Measurements from ENCODE around the gene MBD5. TPM values are rescaled to one million over a fixed set of nuclear protein-coding genes. Genes with fewer than 3 reads are reported as not detected.

The MBD5 gene
- total RNA-seq, 1 experiment from 2014 or later: 33.7 TPM

GRCh38 chr2:148360662-148361061 lies 339.8 kb downstream of the MBD5 start:
- Mint-ChIP-seq H3K4me3 (no peak overlapping the region), H3K27me3 (ENCODE audit: low read depth) (no peaks in the 10 kb centered on the region; the same call in 1 of the 2 replicates), H3K27ac (no peak overlapping the region), H3K9me3 (peaks cover 25% of the 10 kb centered on the region), H3K36me3 (peaks cover 16% of the 10 kb centered on the region), H3K4me1 (peaks cover 25% of the 10 kb centered on the region)
- ATAC-seq: no peak
- DNase-seq (ENCODE audit: low spot score): no peak
- TF ChIP-seq ZNF532 (CRISPR knock-in tag; IDR thresholded peaks at IDR 0.05; ENCODE audit: borderline replicate concordance) (no peak), HMGA2 (CRISPR knock-in tag; IDR thresholded peaks at IDR 0.05) (peak; percentile 93), SMAD4 (CRISPR knock-in tag; IDR thresholded peaks at IDR 0.05) (no peak), ATF6 (CRISPR knock-in tag; IDR thresholded peaks at IDR 0.05) (no peak)
- CTCF ChIA-PET: no interaction called here
- POLR2A ChIA-PET: no interaction called here

GRCh38 chr2:148362144-148362796 lies 341.4 kb downstream of the MBD5 start:
- ChIA-PET CTCF (interaction anchor here (1.3 kb wide), 1 partner anchor 147 kb away, joined by 4 read pairs; no protein-coding TSS in a partner anchor), POLR2A (no interaction called here)
- H3K27me3 Mint-ChIP-seq (ENCODE audit: low read depth): no peaks in the 10 kb centered on the region; the same call in 1 of the 2 replicates
- ATAC-seq (peak; percentile 83), DNase-seq (ENCODE audit: low spot score) (peak; percentile 33)
- H3K27ac Mint-ChIP-seq: peak overlapping the region; percentile 60
- no peak overlapping the region for H3K4me3 Mint-ChIP-seq
- H3K9me3 Mint-ChIP-seq: peaks cover 35% of the 10 kb centered on the region
- H3K4me1 Mint-ChIP-seq: peaks cover 25% of the 10 kb centered on the region
- H3K36me3 Mint-ChIP-seq: peaks cover 16% of the 10 kb centered on the region
- TF ChIP-seq, protein P1, sequence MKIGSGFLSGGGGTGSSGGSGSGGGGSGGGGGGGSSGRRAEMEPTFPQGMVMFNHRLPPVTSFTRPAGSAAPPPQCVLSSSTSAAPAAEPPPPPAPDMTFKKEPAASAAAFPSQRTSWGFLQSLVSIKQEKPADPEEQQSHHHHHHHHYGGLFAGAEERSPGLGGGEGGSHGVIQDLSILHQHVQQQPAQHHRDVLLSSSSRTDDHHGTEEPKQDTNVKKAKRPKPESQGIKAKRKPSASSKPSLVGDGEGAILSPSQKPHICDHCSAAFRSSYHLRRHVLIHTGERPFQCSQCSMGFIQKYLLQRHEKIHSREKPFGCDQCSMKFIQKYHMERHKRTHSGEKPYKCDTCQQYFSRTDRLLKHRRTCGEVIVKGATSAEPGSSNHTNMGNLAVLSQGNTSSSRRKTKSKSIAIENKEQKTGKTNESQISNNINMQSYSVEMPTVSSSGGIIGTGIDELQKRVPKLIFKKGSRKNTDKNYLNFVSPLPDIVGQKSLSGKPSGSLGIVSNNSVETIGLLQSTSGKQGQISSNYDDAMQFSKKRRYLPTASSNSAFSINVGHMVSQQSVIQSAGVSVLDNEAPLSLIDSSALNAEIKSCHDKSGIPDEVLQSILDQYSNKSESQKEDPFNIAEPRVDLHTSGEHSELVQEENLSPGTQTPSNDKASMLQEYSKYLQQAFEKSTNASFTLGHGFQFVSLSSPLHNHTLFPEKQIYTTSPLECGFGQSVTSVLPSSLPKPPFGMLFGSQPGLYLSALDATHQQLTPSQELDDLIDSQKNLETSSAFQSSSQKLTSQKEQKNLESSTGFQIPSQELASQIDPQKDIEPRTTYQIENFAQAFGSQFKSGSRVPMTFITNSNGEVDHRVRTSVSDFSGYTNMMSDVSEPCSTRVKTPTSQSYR (CRISPR knock-in tag; IDR thresholded peaks at IDR 0.05): 0 out of 2 replicates have a peak, but pooled peaks have one; percentile 23
- TF ChIP-seq TP53 (CRISPR knock-in tag; IDR thresholded peaks at IDR 0.05) (no peak), NR3C1 (CRISPR knock-in tag; conservative IDR thresholded peaks at IDR 0.05; ENCODE audit: low read depth) (no peak)

- Mint-ChIP-seq H3K9me3 (peaks cover 24% of the 10 kb centered on the region), H3K4me1 (no peaks in the 10 kb centered on the region), H3K4me3 (no peak overlapping the region), H3K36me3 (peaks cover 20% of the 10 kb centered on the region), H3K27ac (no peak overlapping the region), H3K27me3 (ENCODE audit: low read depth) (no peaks in the 10 kb centered on the region)
- ChIA-PET POLR2A (no interaction called here), CTCF (interaction anchor here (0.8 to 1.6 kb wide), 2 partner anchors 134 to 455 kb away, joined by 3 to 6 read pairs; no protein-coding TSS in a partner anchor)
- ATAC-seq (no peak), DNase-seq (ENCODE audit: low spot score) (no peak)
- TF ChIP-seq, protein P2, sequence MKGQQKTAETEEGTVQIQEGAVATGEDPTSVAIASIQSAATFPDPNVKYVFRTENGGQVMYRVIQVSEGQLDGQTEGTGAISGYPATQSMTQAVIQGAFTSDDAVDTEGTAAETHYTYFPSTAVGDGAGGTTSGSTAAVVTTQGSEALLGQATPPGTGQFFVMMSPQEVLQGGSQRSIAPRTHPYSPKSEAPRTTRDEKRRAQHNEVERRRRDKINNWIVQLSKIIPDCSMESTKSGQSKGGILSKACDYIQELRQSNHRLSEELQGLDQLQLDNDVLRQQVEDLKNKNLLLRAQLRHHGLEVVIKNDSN (CRISPR knock-in tag; IDR thresholded peaks at IDR 0.05): no peak
- TF ChIP-seq MXD4 (CRISPR knock-in tag; IDR thresholded peaks at IDR 0.05; ENCODE audit: borderline replicate concordance): no peak
- TF ChIP-seq ESRRA (CRISPR knock-in tag; IDR thresholded peaks at IDR 0.05; ENCODE audit: borderline replicate concordance): no peak
- TF ChIP-seq ZNF416 (CRISPR knock-in tag; IDR thresholded peaks at IDR 0.05): no peak
Observed at GRCh38 chr2:148375214-148375613, 354.3 kb downstream of the MBD5 start.
